K562 (cell line): ENCODE results near the gene ITGAD. TPM values are rescaled to one million over a fixed set of nuclear protein-coding genes. Genes with fewer than 3 reads are reported as not detected.

Source experiments
- ATAC-seq: fragments of 200-7000 bp; cut with Tn5 transposase; 3 replicates; pipeline ENCODE4 v1.9.1; 2020; ENCODE audit warnings: moderate library complexity
- BruUV-seq: library from RNA; stranded (reverse); fragments of 400-500 nt; replicated peaks from 2 replicates; lab custom pipeline; 2021; lab: Mats Ljungman, UMichigan
- CTCF ChIA-PET: fragments of 300-600 bp; formaldehyde crosslinking; extraction: SDS; loops from one replicate; lab custom pipeline; 2021; ENCODE audit warnings: low intra/inter-chr PET ratio; lab: Yijun Ruan, JAX
- POLR2A ChIA-PET: fragments of 300-600, 350-650 bp; sonication (Branson Sonifier 250); formaldehyde crosslinking; extraction: SDS; loops from one replicate; lab custom pipeline; 2021; ENCODE audit warnings: antibody characterized with exemption, inconsistent platforms; lab: Yijun Ruan, JAX
- DNase-seq, 4 experiments: peaks; one replicate each; pipeline versions ENCODE4 v3.0.0 to v3.0.0-alpha.2; 2011 to 2018; ENCODE audit warnings: low spot score in 3 of 4, mixed read lengths in 3 of 4; ENCODE audit errors: extremely low read depth in 1 of 4
- FAIRE-seq: peaks from 2 replicates; lab custom pipeline; 2011; peaks lifted over from hg19 to GRCh38; lab: Jason Lieb, UNC
- H2AFZ ChIP-seq: 2 replicates; pipeline ENCODE4 v1.6.0; 2011; ENCODE audit warnings: low read depth, low read length, control low read depth, inconsistent platforms
- H3K27ac ChIP-seq: fragments of 200-600 bp; 3 replicates; pipeline ENCODE4 v1.8.0; 2011; ENCODE audit warnings: low read depth, mild to moderate bottlenecking, control low read depth, inconsistent platforms, low read length, moderate library complexity, mixed read lengths; ENCODE audit errors: extremely low read depth
- H3K27me3 ChIP-seq, 2 experiments: fragments of 300-600 bp in 1 of 2; 2 replicates in 1 of 2; 3 replicates in 1 of 2; pipeline versions ENCODE4 v1.6.0 to v1.8.0; 2011; ENCODE audit warnings: inconsistent platforms in 2 of 2, low read length in 2 of 2, mild to moderate bottlenecking in 1 of 2, mixed read lengths in 1 of 2, moderate library complexity in 1 of 2; ENCODE audit not compliant: control insufficient read depth in 2 of 2, insufficient read depth in 2 of 2
- H3K36me3 ChIP-seq: fragments of 300-600 bp; 3 replicates; pipeline ENCODE4 v1.8.0; 2011; ENCODE audit warnings: mild to moderate bottlenecking, low read length, inconsistent platforms; ENCODE audit not compliant: control insufficient read depth, insufficient read depth
- H3K4me1 ChIP-seq, 2 experiments: fragments of 200-600 bp in 1 of 2; replicated peaks in 1 of 2; 2 replicates in 1 of 2; 3 replicates in 1 of 2; pipeline versions ENCODE4 v1.5.1 to v1.8.0; 2011; ENCODE audit warnings: inconsistent platforms in 2 of 2, low read length in 2 of 2, mild to moderate bottlenecking in 1 of 2, mixed read lengths in 1 of 2, moderate library complexity in 1 of 2; ENCODE audit not compliant: control insufficient read depth in 2 of 2, insufficient read depth in 2 of 2
- H3K4me2 ChIP-seq: 2 replicates; pipeline ENCODE4 v1.6.1; 2011; ENCODE audit warnings: low read length, control low read depth, inconsistent platforms, mixed read lengths; ENCODE audit not compliant: insufficient read depth
- H3K4me3 ChIP-seq: fragments of 200-600 bp; sonication (generic), shearing (Covaris generic); 2 replicates; pipeline ENCODE4 v1.5.1; 2016; ENCODE audit warnings: control low read depth, inconsistent platforms
- H3K79me2 ChIP-seq: fragments of 200-600 bp; 3 replicates; pipeline ENCODE4 v1.8.0; 2011; ENCODE audit warnings: low read length, inconsistent platforms; ENCODE audit not compliant: control insufficient read depth, insufficient read depth
- H3K9ac ChIP-seq, 2 experiments: 2 replicates each; pipeline versions ENCODE4 v1.6.0 to v1.6.1; 2011; ENCODE audit warnings: low read depth in 2 of 2, low read length in 2 of 2, control low read depth in 1 of 2, inconsistent platforms in 1 of 2, mild to moderate bottlenecking in 1 of 2, mixed read lengths in 1 of 2; ENCODE audit not compliant: insufficient read depth in 1 of 2
- H3K9me1 ChIP-seq: one replicate; pipeline ENCODE4 v1.6.0; 2011; ENCODE audit warnings: inconsistent platforms, mild to moderate bottlenecking, low read length, moderate library complexity; ENCODE audit not compliant: control insufficient read depth, insufficient read depth
- H3K9me3 ChIP-seq: replicated peaks from 2 replicates; pipeline ENCODE4 v1.5.1; 2011; ENCODE audit warnings: low read depth, low read length, inconsistent platforms; ENCODE audit not compliant: control insufficient read depth, insufficient read depth
- H4K20me1 ChIP-seq: replicated peaks from 2 replicates; pipeline ENCODE4 v1.6.1; 2011; ENCODE audit warnings: low read length, inconsistent platforms, mixed read lengths; ENCODE audit not compliant: control insufficient read depth, insufficient read depth
- CEBPZ ChIP-seq: fragments of 150-350 bp; IDR thresholded peaks from 2 replicates; pipeline ENCODE4 v1.6.1; 2014; ENCODE audit warnings: low read depth, mild to moderate bottlenecking, low read length, borderline replicate concordance
- CSDE1 ChIP-seq, 2 experiments: fragments of 450-650 bp; IDR thresholded peaks; 2 replicates each; pipeline ENCODE4 v1.6.1; 2016; ENCODE audit warnings: mild to moderate bottlenecking in 1 of 2
- FOXA3 ChIP-seq, 2 experiments: fragments of 450-650 bp in 1 of 2; sonication (generic) in 1 of 2; formaldehyde crosslinking; IDR thresholded peaks in 1 of 2; conservative IDR thresholded peaks in 1 of 2; 2 replicates each; pipeline versions ENCODE4 v1.4.0 to v1.8.0; 2020 to 2022; ENCODE audit warnings: mild to moderate bottlenecking in 2 of 2, missing genetic modification reagents in 1 of 2
- FUS ChIP-seq: fragments of 200-400 bp; formaldehyde crosslinking; optimal IDR thresholded peaks from 2 replicates; pipeline ENCODE3; 2017; ENCODE audit warnings: low read depth, low read length
- GTF2F1 ChIP-seq: IDR thresholded peaks from 2 replicates; pipeline ENCODE4 v1.6.1; 2011; ENCODE audit warnings: low read depth, low read length, improper control_type of control experiment
- NELFE ChIP-seq: IDR thresholded peaks from 2 replicates; pipeline ENCODE4 v1.6.1; 2011; ENCODE audit warnings: mild to moderate bottlenecking; ENCODE audit not compliant: insufficient read depth, insufficient read length
- PHB2 ChIP-seq: fragments of 450-650 bp; IDR thresholded peaks from 2 replicates; pipeline ENCODE4 v1.6.1; 2017; ENCODE audit warnings: low read depth
- TAF1 ChIP-seq: IDR thresholded peaks from 2 replicates; pipeline ENCODE4 v1.6.1; 2011; ENCODE audit warnings: mild to moderate bottlenecking, low read length, moderate library complexity; ENCODE audit not compliant: insufficient read depth, control insufficient read depth, severe bottlenecking; ENCODE audit errors: extremely low read depth
- TBL1XR1 ChIP-seq, 2 experiments: IDR thresholded peaks; 2 replicates each; pipeline ENCODE4 v1.6.1; 2012; ENCODE audit warnings: improper control_type of control experiment in 2 of 2, low read length in 2 of 2, mild to moderate bottlenecking in 1 of 2
- ZNF75A ChIP-seq: fragments of 450-650 bp; formaldehyde crosslinking; IDR thresholded peaks from 2 replicates; pipeline ENCODE4 v1.4.0; 2020; ENCODE audit warnings: mild to moderate bottlenecking
- WGBS: fragments of 100-300 bp; shearing (Covaris generic); methylation state at CpG from one replicate; pipeline ENCODE4 v1.1.6; 2016; ENCODE audit warnings: low coverage, mixed read lengths; ENCODE audit not compliant: insufficient coverage; ENCODE audit errors: missing lambda C conversion rate; 5-methylcytosine and 5-hydroxymethylcytosine counted together
- in situ Hi-C: fragments of 300-500 bp; cut with MboI; formaldehyde crosslinking; loops from 4 replicates; pipeline ENCODE4 v1.15.0; 2018; ENCODE audit warnings: inconsistent platforms, mixed read lengths
- intact Hi-C: fragments of 100-400 bp; cut with micrococcal nuclease; formaldehyde crosslinking; loops from 2 replicates; pipeline ENCODE4 v1.14.2; 2022
- polyA plus RNA-seq, 8 experiments: library from polyadenylated mRNA; depleted of rRNA in 4 of 8; stranded (reverse) in 5 of 8; unstranded in 3 of 8; fragments of >200 nt; fragmentation: Nextera tagmentation in 2 of 8; fragmentation: Illumina TruSeq in 1 of 8; extraction: Ambion mirVana in 2 of 8; extraction: Trizol in 1 of 8; gene quantifications; 2 replicates each; pipeline versions ENCODE4 v1.2.1 to v1.2.3, GENCODE V29; 2011 to 2014; ENCODE audit warnings: inconsistent platforms in 1 of 8, missing spikeins in 1 of 8
- total RNA-seq, 7 experiments: library from RNA; depleted of rRNA in 6 of 7; stranded (reverse); fragments of >200 nt in 6 of 7; fragmentation: Illumina TruSeq in 2 of 7; extraction: Trizol in 2 of 7; gene quantifications; 2 replicates each; pipeline versions ENCODE4 v1.2.1 to v1.2.3, GENCODE V29; 2011 to 2021; ENCODE audit warnings: low replicate concordance in 1 of 7

ITGAD gene
- total and polyA plus RNA-seq, 9 of the 15 experiments (the other 6 are each of a cell fraction or from before 2014, with no cell fraction given), result not detected

GRCh38 chr16:31465788-31466370, 72.7 kb downstream of the ITGAD start:
- Histone ChIP-seq H3K9me1 (no peaks in the 10 kb centered on the region), H3K9me3 (no peaks in the 10 kb centered on the region), H3K27ac (no peak overlapping the region), H4K20me1 (no peaks in the 10 kb centered on the region), H3K36me3 (peaks cover 48% of the 10 kb centered on the region; the same call in 2 of the 3 replicates), H2AFZ (no peak overlapping the region), H3K79me2 (peaks cover 5% of the 10 kb centered on the region; the same call in 1 of the 3 replicates), H3K4me3 (no peak overlapping the region), H3K27me3 (no peaks in the 10 kb centered on the region), H3K4me1 (peaks cover 0 to 21% of the 10 kb centered on the region in 2 experiments; a peak in 1 of 5 replicates), H3K9ac (0 out of 4 replicates have a peak overlapping the region, but pooled peaks of 1 of the 2 experiments have one; percentile 35), H3K4me2 (no peak overlapping the region)
- WGBS, result 77% methylated on average over 12 of the region's 20 CpGs
- FAIRE-seq (no peak), DNase-seq (peak in 1 of 4 experiments; percentile 4), ATAC-seq (no peak)
- intact Hi-C loops, result no loop called here
- BruUV-seq, result no TSS peak
- CTCF ChIA-PET, result interaction anchor here (0.6 kb wide), 1 partner anchor 234 kb away, joined by 5 read pairs; no protein-coding TSS in a partner anchor
- in situ Hi-C loops, result no loop called here
- TF ChIP-seq TBL1XR1 (IDR thresholded peaks at IDR 0.05; ENCODE audit: low read length in 2 of 2) (no peak), FUS (no peak), NELFE (no peak), GTF2F1 (no peak), PHB2 (no peak), CEBPZ (no peak), TAF1 (no peak), FOXA3 (CRISPR knock-in tag; conservative IDR thresholded peaks at IDR 0.05 in 1 of 2, IDR thresholded peaks at IDR 0.05 in 1 of 2) (no peak), ZNF75A (CRISPR knock-in tag) (no peak), CSDE1 (IDR thresholded peaks at IDR 0.05) (no peak)
- POLR2A ChIA-PET, result no interaction called here
